ENCODE measurements around the gene LEP.

DNA sequence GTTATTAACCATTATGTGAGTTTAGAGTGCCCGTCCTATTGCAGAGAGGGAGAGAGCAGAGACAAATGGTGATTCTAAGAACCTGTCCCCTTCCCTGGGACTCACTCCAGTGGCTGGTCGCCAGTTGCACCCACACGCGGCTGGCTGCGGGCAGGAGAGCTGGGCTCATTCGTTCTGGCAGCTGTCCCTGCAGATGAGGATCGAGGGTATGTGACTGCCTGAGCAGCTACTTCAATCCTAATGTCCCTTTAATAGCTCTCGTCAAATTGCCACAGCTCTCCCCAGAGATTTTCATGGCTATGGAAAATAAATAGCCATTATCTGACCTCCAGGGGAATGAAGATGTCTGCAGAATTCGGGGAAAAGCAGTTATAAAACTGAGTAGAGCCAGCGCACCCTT lies 61.1 kb downstream of the LEP start:
- TF ChIP-seq, protein P1, sequence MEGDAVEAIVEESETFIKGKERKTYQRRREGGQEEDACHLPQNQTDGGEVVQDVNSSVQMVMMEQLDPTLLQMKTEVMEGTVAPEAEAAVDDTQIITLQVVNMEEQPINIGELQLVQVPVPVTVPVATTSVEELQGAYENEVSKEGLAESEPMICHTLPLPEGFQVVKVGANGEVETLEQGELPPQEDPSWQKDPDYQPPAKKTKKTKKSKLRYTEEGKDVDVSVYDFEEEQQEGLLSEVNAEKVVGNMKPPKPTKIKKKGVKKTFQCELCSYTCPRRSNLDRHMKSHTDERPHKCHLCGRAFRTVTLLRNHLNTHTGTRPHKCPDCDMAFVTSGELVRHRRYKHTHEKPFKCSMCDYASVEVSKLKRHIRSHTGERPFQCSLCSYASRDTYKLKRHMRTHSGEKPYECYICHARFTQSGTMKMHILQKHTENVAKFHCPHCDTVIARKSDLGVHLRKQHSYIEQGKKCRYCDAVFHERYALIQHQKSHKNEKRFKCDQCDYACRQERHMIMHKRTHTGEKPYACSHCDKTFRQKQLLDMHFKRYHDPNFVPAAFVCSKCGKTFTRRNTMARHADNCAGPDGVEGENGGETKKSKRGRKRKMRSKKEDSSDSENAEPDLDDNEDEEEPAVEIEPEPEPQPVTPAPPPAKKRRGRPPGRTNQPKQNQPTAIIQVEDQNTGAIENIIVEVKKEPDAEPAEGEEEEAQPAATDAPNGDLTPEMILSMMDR (IDR thresholded peaks at IDR 0.05) = no peak
- TF ChIP-seq POLR2A (IDR thresholded peaks at IDR 0.05) = no peak
- TF ChIP-seq EP300 (IDR thresholded peaks at IDR 0.05) = no peak
